ENCODE measurements around the gene NPC1. TPM values are rescaled to one million over a fixed set of nuclear protein-coding genes. Genes with fewer than 3 reads are reported as not detected.
"Not testable (repeated sequence)": the region's sequence is repeated elsewhere in the genome, so short reads cannot be mapped to it uniquely, and the experiment has no call there.

The NPC1 gene
- total RNA-seq, 1 experiment from 2014 or later, result 31.8 TPM

GRCh38 chr18:23560186-23560585, 26.1 kb downstream of the NPC1 start:
- in situ Hi-C loops (cut with HindIII; ENCODE audit: low sequenced_read_pairs), result no loop called here
- no peak for DNase-seq (ENCODE audit: low spot score)

GRCh38 chr18:23557511-23557910, 28.8 kb downstream of the NPC1 start:
- DNase-seq (ENCODE audit: low spot score); in situ Hi-C loops (cut with HindIII; ENCODE audit: low sequenced_read_pairs): not testable (repeated sequence)

- in situ Hi-C loops (cut with HindIII; ENCODE audit: low sequenced_read_pairs), result no loop called here
- no peak for DNase-seq (ENCODE audit: low spot score)
Measured at GRCh38 chr18:23556145-23556780, 30.0 kb downstream of the NPC1 start.

- in situ Hi-C loops (cut with HindIII; ENCODE audit: low sequenced_read_pairs), result no loop called here
- DNase-seq (ENCODE audit: low spot score), result no peak
Measured at GRCh38 chr18:23553887-23554286, 32.4 kb downstream of the NPC1 start.

GRCh38 chr18:23552505-23552904, 33.8 kb downstream of the NPC1 start:
- in situ Hi-C loops (cut with HindIII; ENCODE audit: low sequenced_read_pairs), result no loop called here
- no peak for DNase-seq (ENCODE audit: low spot score)

GRCh38 chr18:23551978-23552377, 34.3 kb downstream of the NPC1 start:
- in situ Hi-C loops (cut with HindIII; ENCODE audit: low sequenced_read_pairs), result no loop called here
- no peak for DNase-seq (ENCODE audit: low spot score)

- DNase-seq (ENCODE audit: low spot score), result no peak
- in situ Hi-C loops (cut with HindIII; ENCODE audit: low sequenced_read_pairs), result no loop called here
Measured at GRCh38 chr18:23550898-23551297, 35.4 kb downstream of the NPC1 start.

GRCh38 chr18:23548719-23549118, 37.6 kb downstream of the NPC1 start:
- in situ Hi-C loops (cut with HindIII; ENCODE audit: low sequenced_read_pairs), result no loop called here
- DNase-seq (ENCODE audit: low spot score), result no peak

GRCh38 chr18:23548275-23548674, 38.0 kb downstream of the NPC1 start:
- in situ Hi-C loops (cut with HindIII; ENCODE audit: low sequenced_read_pairs), result no loop called here

GRCh38 chr18:23547846-23548245, 38.5 kb downstream of the NPC1 start:
- in situ Hi-C loops (cut with HindIII; ENCODE audit: low sequenced_read_pairs), result no loop called here
- DNase-seq (ENCODE audit: low spot score), result no peak

More at GRCh38 chr18:23548275-23548674, 38.0 kb downstream of the NPC1 start:
- DNase-seq (ENCODE audit: low spot score), result no peak

GRCh38 chr18:23547306-23547705, 39.0 kb downstream of the NPC1 start:
- in situ Hi-C loops (cut with HindIII; ENCODE audit: low sequenced_read_pairs), result no loop called here
- no peak for DNase-seq (ENCODE audit: low spot score)

GRCh38 chr18:23545247-23545789, 41.0 kb downstream of the NPC1 start:
- in situ Hi-C loops (cut with HindIII; ENCODE audit: low sequenced_read_pairs), result no loop called here
- no peak for DNase-seq (ENCODE audit: low spot score)

- in situ Hi-C loops (cut with HindIII; ENCODE audit: low sequenced_read_pairs), result no loop called here
- DNase-seq (ENCODE audit: low spot score), result no peak
Measured at GRCh38 chr18:23542461-23542860, 43.8 kb downstream of the NPC1 start.

GRCh38 chr18:23541349-23542093, 44.8 kb downstream of the NPC1 start:
- no peak for DNase-seq (ENCODE audit: low spot score)
- in situ Hi-C loops (cut with HindIII; ENCODE audit: low sequenced_read_pairs), result no loop called here

- in situ Hi-C loops (cut with HindIII; ENCODE audit: low sequenced_read_pairs), result no loop called here
- no peak for DNase-seq (ENCODE audit: low spot score)
Measured at GRCh38 chr18:23540867-23541266, 45.4 kb downstream of the NPC1 start.

- DNase-seq (ENCODE audit: low spot score), result no peak
- in situ Hi-C loops (cut with HindIII; ENCODE audit: low sequenced_read_pairs), result no loop called here
Measured at GRCh38 chr18:23539911-23540525, 46.3 kb downstream of the NPC1 start.

GRCh38 chr18:23539296-23539695, 47.0 kb downstream of the NPC1 start:
- DNase-seq (ENCODE audit: low spot score), result no peak
- in situ Hi-C loops (cut with HindIII; ENCODE audit: low sequenced_read_pairs), result no loop called here

GRCh38 chr18:23538870-23539269, 47.4 kb downstream of the NPC1 start:
- DNase-seq (ENCODE audit: low spot score), result no peak
- in situ Hi-C loops (cut with HindIII; ENCODE audit: low sequenced_read_pairs), result no loop called here

GRCh38 chr18:23538001-23538400, 48.3 kb downstream of the NPC1 start:
- no peak for DNase-seq (ENCODE audit: low spot score)
- in situ Hi-C loops (cut with HindIII; ENCODE audit: low sequenced_read_pairs), result no loop called here

- in situ Hi-C loops (cut with HindIII; ENCODE audit: low sequenced_read_pairs), result no loop called here
- DNase-seq (ENCODE audit: low spot score), result no peak
Measured at GRCh38 chr18:23537274-23537673, 49.0 kb downstream of the NPC1 start.

All from G401 (cell line).